ENCODE results near the gene GSC2.
A peak's percentile ranks its signal among the peaks of the same experiment; 100 is the strongest.

The GSC2 gene

DNA sequence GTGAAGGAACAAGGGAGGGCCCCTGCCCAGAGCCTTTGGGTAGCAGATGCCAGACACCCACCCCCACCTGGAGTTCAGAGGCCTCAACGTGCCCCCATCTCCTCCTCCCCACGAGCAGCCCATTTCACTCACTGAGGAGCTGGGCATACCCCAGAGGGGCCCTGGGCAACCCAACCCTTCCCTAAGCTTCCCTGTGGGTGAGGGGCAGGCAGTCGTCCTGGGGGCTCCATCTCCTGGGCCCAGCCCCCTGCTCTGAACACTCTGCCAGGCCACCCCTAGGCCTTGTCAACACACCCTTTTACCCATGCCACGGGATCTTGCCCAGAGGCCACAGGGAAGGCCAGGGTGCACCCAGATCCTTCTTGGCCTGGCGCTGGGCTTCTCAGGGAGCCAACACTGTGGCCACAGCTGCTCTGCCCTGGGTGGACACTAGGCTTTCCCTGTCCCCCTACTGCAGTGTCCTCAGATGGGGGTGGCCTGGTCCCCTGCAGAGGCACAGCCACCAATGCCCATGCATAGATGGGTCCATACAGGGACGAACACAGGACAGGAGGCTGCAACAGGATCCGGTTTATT lies 25.0 kb upstream of the GSC2 start:
- Mint-ChIP-seq H3K4me3 (no peak overlapping the region), H3K27ac (no peak overlapping the region), H3K9me3 (no peaks in the 10 kb centered on the region), H3K4me1 (ENCODE audit: low read depth in 2 of 2) (peaks cover 32 to 37% of the 10 kb centered on the region in 2 donors), H3K27me3 (peaks cover 0 to 6% of the 10 kb centered on the region in 2 donors), H3K36me3 (ENCODE audit: insufficient read depth) (peaks cover 18% of the 10 kb centered on the region)
- DNase-seq = no peak
- ATAC-seq (replicated peaks) = no peak

DNA sequence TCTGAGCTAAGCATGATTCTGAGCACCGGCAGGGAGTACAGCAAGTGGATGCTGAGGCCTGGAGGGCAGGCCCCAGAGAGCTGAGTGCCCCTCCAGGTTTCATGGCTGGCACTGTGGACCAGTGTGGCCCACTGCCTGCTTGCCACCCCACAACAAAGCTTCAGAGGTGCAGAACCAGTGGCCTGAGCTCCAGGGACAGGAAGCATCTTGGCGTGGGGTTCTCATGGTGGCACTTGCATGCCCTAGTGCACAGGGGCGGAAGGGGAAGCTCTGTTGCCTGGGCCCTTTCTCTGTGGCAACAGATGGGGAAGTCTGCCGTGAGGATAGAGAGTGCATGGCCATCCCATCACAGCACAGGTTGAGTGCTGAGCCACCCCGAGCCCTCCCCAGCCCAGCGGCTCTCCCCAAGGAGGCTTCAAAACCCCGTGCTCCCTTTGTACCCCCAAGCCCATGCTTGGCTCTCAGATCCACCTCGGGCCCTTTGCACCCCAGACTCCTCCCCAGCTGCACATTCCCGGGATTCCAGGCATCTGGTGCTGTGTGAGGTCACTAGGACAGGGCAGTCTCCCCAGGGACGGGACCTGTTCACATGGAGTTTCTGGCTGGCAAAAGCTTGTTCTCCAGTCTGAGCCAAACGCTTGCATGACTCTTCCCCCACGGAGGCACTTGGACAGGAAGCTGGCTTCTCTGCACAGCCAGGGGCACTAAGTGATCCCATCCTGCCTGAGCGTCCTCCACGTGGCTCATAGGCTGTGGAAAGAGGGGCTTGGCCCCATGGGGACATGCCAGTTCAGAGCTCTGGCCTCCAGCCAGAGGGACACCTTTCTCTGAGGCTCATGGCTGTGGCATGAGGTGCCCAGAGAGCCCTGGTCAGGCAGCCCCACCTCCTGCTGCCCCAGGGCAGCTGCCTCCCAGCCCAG lies 24.3 kb upstream of the GSC2 start:
- Mint-ChIP-seq H3K27me3 (peaks cover 4 to 13% of the 10 kb centered on the region in 2 donors), H3K9me3 (no peaks in the 10 kb centered on the region), H3K4me3 (peak overlapping the region in 1 of 2 donors; percentile 37), H3K4me1 (ENCODE audit: low read depth in 2 of 2) (peaks cover 32 to 33% of the 10 kb centered on the region in 2 donors), H3K27ac (peak overlapping the region in 1 of 2 donors; percentile 75), H3K36me3 (ENCODE audit: insufficient read depth) (peaks cover 23% of the 10 kb centered on the region)
- ATAC-seq (replicated peaks) (no peak), DNase-seq (no peak)

DNA sequence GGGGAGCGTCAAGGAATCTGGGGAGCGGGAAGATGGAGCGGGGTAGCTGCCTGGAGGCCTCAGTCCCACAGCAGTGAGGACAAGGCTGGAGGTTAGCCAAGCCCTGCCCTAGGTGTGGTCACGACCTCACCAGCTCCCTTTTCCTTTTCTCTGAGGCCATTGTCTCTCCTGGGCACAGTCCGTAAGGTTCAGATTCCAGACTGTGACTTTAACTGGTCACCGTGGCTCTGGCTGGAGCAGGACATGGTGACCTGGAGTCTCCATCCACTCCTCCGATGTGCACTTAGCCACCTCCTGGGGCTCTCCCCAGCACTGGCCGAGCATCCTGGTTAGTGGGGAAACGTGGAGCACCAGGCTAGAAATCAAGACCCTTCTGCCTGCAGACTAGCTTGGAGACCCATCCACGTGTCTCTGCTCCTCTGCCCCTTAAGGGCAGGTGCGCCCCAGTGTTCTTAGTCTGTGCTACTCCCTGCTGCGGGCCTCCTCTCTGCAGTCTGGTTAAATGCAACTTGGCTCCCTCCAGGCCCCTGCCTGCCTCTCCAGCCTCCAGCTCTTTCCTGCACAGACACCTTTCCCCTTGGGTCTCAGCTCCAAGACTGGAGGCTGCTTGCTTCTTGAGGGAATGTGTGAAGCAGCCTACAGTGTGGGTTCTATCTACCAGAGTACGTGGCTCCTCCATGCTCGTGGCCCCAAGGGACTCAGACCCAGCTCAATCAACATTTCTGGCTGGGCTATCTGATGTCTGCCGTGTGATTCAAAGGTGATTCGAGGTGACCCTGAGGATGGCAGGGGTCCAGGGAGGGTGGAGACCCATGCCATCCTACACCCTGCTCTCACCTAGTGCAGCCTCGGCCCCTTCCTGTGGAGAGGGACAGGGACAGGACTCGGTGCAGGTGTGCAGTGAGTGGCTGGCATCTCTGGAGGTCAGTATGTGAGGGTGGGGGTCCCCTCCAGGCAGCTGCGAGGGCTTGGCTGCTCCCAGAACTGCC lies 23.2 kb upstream of the GSC2 start:
- peaks cover 29 to 35% of the 10 kb centered on the region in 2 donors for H3K4me1 Mint-ChIP-seq (ENCODE audit: low read depth in 2 of 2)

DNA sequence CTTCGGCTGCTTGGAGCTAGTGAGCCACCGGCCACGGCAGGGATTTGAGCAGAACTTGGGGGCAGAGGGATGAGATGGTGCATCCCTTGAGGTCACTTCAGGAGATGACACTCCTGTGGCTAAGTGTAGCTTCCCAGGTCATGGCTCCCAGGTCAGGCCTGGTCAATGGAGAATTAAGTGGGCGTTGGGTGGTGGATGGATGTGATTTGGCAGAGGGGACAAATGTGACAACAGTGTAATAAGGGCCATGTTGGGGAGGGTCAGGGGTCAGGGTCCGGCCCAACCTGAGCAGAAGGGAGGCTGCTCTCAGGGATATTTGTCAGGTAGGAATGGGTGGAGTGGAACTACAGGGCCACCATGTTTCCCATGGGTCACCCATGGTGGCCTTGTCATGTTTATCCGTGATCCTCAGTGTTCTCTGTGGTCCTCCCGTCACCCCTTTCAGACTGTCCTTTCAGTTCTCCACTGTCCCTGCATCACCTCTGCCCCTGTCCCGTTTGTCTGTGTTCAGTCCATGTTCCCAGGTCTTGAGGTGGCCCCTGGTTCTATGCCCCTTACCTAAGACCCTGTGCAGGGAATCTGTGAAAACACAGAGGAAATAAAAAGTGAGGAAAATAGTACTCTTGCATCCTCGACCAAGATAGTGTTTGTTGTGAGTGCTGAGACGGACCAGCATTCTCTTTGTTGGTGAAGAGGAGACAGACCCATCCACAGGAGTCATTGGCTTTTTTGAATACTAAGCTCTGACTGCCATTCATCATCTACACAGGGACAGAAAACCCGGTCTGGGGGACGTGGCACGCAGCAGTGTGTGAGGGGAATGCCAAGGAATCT lies 22.3 kb upstream of the GSC2 start:
- ATAC-seq (replicated peaks) = no peak
- peaks cover 29 to 35% of the 10 kb centered on the region in 2 donors for H3K4me1 Mint-ChIP-seq (ENCODE audit: low read depth in 2 of 2)

More for the DNA sequence above, 23.2 kb upstream of the GSC2 start:
- peak overlapping the region; percentile 91 to 93 for H3K27ac Mint-ChIP-seq
- ATAC-seq (replicated peaks) (no peak), DNase-seq (no peak)
- H3K36me3 Mint-ChIP-seq (ENCODE audit: insufficient read depth) = peaks cover 26% of the 10 kb centered on the region
- peak overlapping the region; percentile 58 to 96 for H3K4me3 Mint-ChIP-seq
- no peaks in the 10 kb centered on the region for H3K9me3 Mint-ChIP-seq
- peaks cover 14 to 24% of the 10 kb centered on the region in 2 donors for H3K27me3 Mint-ChIP-seq

DNA sequence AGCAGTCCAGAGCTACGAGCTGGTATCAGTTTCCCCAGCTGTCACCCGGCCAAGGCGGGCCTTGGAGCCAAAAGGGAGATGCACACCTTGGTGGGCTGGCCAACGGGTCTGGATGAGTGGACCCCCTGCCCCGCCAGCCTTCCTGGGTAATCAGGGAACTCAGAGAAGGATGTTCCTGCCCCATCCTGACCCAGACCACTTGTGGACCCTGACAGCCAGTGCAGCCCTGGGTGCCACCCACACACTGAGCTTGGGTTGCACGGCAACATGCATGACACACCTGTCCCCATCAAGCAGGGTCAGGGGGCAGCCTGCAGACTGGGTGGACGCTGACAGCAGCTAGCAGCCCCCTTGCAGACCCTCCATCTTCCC lies 19.8 kb upstream of the GSC2 start:
- H3K36me3 Mint-ChIP-seq (ENCODE audit: insufficient read depth) = peaks cover 22% of the 10 kb centered on the region
- peak overlapping the region; percentile 92 to 96 for H3K4me3 Mint-ChIP-seq
- H3K27ac Mint-ChIP-seq = peak overlapping the region in 1 of 2 donors; percentile 91
- no peaks in the 10 kb centered on the region for H3K9me3 Mint-ChIP-seq
- no peak for ATAC-seq (replicated peaks)
- no peak for DNase-seq
- peaks cover 33 to 47% of the 10 kb centered on the region in 2 donors for H3K27me3 Mint-ChIP-seq
- peaks cover 23 to 34% of the 10 kb centered on the region in 2 donors for H3K4me1 Mint-ChIP-seq (ENCODE audit: low read depth in 2 of 2)

More for the DNA sequence above, 22.3 kb upstream of the GSC2 start:
- no peak for DNase-seq
- no peaks in the 10 kb centered on the region for H3K9me3 Mint-ChIP-seq
- H3K4me3 Mint-ChIP-seq = peak overlapping the region; percentile 92 to 96
- H3K27me3 Mint-ChIP-seq = peaks cover 22 to 33% of the 10 kb centered on the region in 2 donors
- H3K27ac Mint-ChIP-seq = peak overlapping the region; percentile 91 to 93
- H3K36me3 Mint-ChIP-seq (ENCODE audit: insufficient read depth) = peaks cover 26% of the 10 kb centered on the region

DNA sequence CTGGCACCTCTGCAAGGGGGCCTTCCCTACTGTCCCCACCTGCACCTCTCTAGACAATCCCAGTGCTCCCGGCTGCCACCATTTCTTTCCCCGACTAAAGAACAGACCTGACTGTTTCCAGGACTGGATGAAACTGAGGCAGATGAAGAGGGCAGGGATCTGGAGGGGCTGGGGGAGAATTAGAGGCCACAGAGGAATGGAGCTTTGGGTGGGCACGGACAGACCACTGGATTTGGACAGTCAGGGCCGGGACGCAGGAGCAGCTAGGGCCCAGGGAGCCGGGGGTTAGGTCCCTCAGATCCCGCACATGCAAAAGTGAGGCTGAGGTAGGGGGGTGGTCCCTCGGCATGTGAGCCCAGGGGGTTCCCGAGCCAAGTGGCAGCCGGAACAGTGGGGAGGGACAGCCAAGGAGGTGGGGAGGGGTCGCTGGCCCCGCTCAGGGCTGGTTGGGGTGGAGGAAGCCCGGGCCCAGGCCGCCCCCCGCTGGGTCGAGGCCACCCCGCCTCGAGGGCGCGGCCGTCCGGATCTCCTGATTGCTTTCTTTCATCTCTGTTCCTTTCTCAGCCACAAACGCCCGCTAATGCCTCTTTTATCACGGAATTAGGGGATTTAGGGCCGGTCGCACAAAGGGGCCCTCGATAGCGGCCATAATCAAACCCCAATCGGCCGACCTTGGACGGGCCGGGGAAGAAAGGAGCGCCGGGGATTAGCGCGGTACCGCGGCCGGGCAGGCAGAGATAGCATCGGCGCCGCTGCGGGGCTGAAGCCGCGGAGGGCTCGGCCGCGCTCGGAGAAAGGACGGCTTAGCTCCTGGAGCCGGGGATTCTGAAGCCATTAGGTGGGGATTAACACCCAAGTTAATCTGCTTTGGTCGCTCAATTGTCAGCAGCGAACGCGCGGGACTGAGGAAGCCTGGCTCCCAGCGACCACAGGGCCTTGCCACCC lies 19.2 kb upstream of the GSC2 start:
- peak overlapping the region; percentile 20 to 92 for H3K4me3 Mint-ChIP-seq
- no peaks in the 10 kb centered on the region for H3K9me3 Mint-ChIP-seq
- peaks cover 22% of the 10 kb centered on the region for H3K36me3 Mint-ChIP-seq (ENCODE audit: insufficient read depth)
- H3K4me1 Mint-ChIP-seq (ENCODE audit: low read depth in 2 of 2) = peaks cover 23 to 34% of the 10 kb centered on the region in 2 donors
- peaks cover 33 to 53% of the 10 kb centered on the region in 2 donors for H3K27me3 Mint-ChIP-seq
- no peak for DNase-seq
- ATAC-seq (replicated peaks) = no peak
- no peak overlapping the region for H3K27ac Mint-ChIP-seq

DNA sequence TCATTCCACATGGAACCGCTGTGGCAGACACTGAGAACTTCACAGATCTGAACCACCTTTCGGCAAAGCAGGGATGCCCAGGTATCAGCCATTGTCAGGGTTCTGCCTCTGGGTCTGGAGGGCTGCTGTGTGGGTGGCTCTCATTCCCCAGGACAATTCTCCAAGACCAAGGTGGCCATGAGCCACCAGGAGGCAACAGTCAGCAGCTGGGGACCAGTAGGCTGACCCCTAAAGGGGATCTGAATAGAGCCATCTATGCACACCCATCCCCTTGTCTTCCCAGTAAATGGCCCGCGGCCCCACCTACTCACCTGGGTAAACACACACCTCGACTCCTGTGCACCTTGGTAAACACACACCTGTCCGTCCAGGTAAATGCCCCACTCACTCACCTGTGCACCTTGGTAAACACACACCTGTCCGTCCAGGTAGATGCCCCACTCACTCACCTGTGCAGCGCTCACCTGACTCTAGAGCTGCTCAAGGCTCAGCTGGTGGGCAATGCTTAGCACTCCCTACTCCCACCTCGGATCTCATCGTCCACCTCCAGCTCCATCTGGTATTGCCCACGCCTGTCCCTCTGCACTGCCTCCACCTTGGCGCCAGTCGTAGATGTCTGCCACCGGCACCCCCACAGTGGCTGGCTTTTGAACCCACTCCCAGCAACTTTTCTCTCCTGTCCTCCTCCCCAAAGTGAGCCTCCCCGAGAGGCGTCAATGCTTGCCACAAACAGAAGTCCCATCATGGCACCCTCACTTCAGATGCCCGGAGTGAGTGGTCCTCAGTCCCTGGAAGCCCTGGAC lies 18.2 kb upstream of the GSC2 start:
- DNase-seq = no peak
- Mint-ChIP-seq H3K4me1 (ENCODE audit: low read depth in 2 of 2) (peaks cover 20 to 30% of the 10 kb centered on the region in 2 donors), H3K4me3 (no peak overlapping the region), H3K27me3 (peaks cover 38 to 60% of the 10 kb centered on the region in 2 donors), H3K9me3 (no peaks in the 10 kb centered on the region), H3K27ac (no peak overlapping the region), H3K36me3 (ENCODE audit: insufficient read depth) (peaks cover 20% of the 10 kb centered on the region)
- ATAC-seq (replicated peaks) = no peak

DNA sequence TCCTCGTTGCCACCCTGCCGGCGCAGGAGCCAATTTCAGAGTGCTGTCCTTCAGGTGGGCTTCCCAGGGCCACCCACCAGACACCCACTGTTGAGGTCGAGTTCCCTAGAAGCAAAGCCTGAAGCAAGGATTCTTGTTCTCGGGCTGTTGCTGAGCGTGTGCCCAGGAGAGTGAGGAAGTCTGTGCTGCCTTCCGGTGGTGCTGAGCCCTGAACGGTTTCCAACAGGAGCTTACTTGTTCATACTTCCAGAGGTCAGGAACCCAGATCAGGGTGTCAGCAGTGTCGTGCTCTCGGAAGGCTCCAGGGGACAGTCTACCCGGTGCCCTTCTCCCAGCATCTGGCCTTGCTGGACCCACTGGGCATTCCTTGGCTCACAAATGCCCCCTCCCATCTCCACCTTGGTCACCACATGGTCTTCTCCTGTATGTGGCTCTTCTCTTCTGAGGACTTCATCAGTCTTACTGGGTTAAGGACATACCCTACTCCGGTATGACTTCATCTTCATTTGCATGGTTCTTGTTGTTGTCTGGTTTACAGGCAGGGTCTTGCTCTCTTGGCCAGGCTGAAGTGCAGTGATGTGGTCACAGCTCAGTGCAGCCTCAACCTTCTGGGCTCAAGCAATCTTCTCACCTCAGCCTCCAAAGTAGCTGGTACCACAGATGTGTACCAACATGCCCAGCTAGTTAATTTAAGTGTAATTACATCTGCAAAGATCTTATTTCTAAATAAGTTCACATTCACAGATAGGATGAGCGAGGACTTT lies 17.2 kb upstream of the GSC2 start:
- no peaks in the 10 kb centered on the region for H3K9me3 Mint-ChIP-seq
- peaks cover 38 to 67% of the 10 kb centered on the region in 2 donors for H3K27me3 Mint-ChIP-seq
- H3K4me3 Mint-ChIP-seq = no peak overlapping the region

DNA sequence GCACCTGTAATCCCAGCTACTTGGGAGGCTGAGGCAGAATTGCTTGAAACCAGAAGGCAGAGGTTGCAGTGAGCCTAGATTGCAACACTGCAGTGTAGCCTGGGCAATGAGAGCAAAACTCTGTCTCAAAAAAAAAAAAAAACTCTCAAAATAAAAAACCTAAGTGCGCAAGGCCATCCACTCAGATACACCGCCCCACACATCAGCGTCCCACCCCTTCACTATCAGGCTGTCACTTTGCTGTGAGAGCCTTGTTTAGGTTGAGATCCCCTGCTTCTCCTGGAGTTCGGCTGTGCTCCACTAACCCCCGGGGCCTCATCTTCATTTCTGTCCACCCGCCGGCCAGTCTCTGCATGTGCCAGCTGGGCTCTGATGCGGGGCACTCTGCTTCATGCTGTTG lies 16.3 kb upstream of the GSC2 start:
- ATAC-seq (replicated peaks) = no peak
- Mint-ChIP-seq H3K36me3 (ENCODE audit: insufficient read depth) (peaks cover 12% of the 10 kb centered on the region), H3K27ac (no peak overlapping the region), H3K4me1 (ENCODE audit: low read depth in 2 of 2) (peaks cover 5 to 17% of the 10 kb centered on the region in 2 donors), H3K27me3 (peaks cover 38 to 71% of the 10 kb centered on the region in 2 donors), H3K9me3 (no peaks in the 10 kb centered on the region), H3K4me3 (no peak overlapping the region)
- no peak for DNase-seq

More for the DNA sequence above, 17.2 kb upstream of the GSC2 start:
- DNase-seq (no peak), ATAC-seq (replicated peaks) (no peak)
- H3K36me3 Mint-ChIP-seq (ENCODE audit: insufficient read depth) = peaks cover 20% of the 10 kb centered on the region
- H3K27ac Mint-ChIP-seq = no peak overlapping the region
- H3K4me1 Mint-ChIP-seq (ENCODE audit: low read depth in 2 of 2) = peaks cover 10 to 21% of the 10 kb centered on the region in 2 donors

DNA sequence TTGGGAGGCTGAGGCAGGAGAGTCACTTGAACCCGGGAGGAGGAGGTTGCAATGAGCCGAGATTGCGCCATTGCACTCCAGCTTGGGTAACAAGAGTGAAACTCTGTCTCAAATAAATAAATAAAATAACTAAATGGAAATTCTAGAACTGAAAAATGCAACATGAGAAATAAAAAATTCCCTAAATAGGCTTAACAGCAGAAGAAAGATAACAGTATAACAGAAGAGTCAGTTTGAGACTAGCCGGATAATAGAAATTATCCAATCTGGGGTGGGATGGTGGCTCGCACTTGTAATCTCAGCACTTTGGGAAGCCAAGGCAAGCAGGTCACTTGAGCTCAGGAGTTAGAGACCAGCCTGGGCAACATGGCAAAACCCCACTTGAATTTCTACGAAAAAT lies 14.3 kb upstream of the GSC2 start:
- peaks cover 0 to 6% of the 10 kb centered on the region in 2 donors for H3K4me1 Mint-ChIP-seq (ENCODE audit: low read depth in 2 of 2)
- DNase-seq (no peak), ATAC-seq (replicated peaks) (no peak)
- H3K27me3 Mint-ChIP-seq = peaks cover 46 to 78% of the 10 kb centered on the region in 2 donors
- H3K27ac Mint-ChIP-seq = no peak overlapping the region
- no peak overlapping the region for H3K4me3 Mint-ChIP-seq
- H3K9me3 Mint-ChIP-seq = no peaks in the 10 kb centered on the region
- peaks cover 3% of the 10 kb centered on the region for H3K36me3 Mint-ChIP-seq (ENCODE audit: insufficient read depth)
